K562 (cell line): ENCODE results near the gene PELI2. TPM values are rescaled to one million over a fixed set of nuclear protein-coding genes. Genes with fewer than 3 reads are reported as not detected.

ENCODE experiments used
- ATAC-seq: fragments of 200-7000 bp; cut with Tn5 transposase; 3 replicates; pipeline ENCODE4 v1.9.1; 2020; ENCODE audit warnings: moderate library complexity
- BruUV-seq: library from RNA; stranded (reverse); fragments of 400-500 nt; replicated peaks from 2 replicates; lab custom pipeline; 2021; lab: Mats Ljungman, UMichigan
- CTCF ChIA-PET: fragments of 300-600 bp; formaldehyde crosslinking; extraction: SDS; loops from one replicate; lab custom pipeline; 2021; ENCODE audit warnings: low intra/inter-chr PET ratio; lab: Yijun Ruan, JAX
- POLR2A ChIA-PET: fragments of 300-600, 350-650 bp; sonication (Branson Sonifier 250); formaldehyde crosslinking; extraction: SDS; loops from one replicate; lab custom pipeline; 2021; ENCODE audit warnings: antibody characterized with exemption, inconsistent platforms; lab: Yijun Ruan, JAX
- DNase-seq, 4 experiments: peaks; one replicate each; pipeline versions ENCODE4 v3.0.0 to v3.0.0-alpha.2; 2011 to 2018; ENCODE audit warnings: low spot score in 3 of 4, mixed read lengths in 3 of 4; ENCODE audit errors: extremely low read depth in 1 of 4
- FAIRE-seq: peaks from 2 replicates; lab custom pipeline; 2011; peaks lifted over from hg19 to GRCh38; lab: Jason Lieb, UNC
- H2AFZ ChIP-seq: 2 replicates; pipeline ENCODE4 v1.6.0; 2011; ENCODE audit warnings: low read depth, low read length, control low read depth, inconsistent platforms
- H3K27ac ChIP-seq: fragments of 200-600 bp; 3 replicates; pipeline ENCODE4 v1.8.0; 2011; ENCODE audit warnings: low read depth, mild to moderate bottlenecking, control low read depth, inconsistent platforms, low read length, moderate library complexity, mixed read lengths; ENCODE audit errors: extremely low read depth
- H3K27me3 ChIP-seq, 2 experiments: fragments of 300-600 bp in 1 of 2; 2 replicates in 1 of 2; 3 replicates in 1 of 2; pipeline versions ENCODE4 v1.6.0 to v1.8.0; 2011; ENCODE audit warnings: inconsistent platforms in 2 of 2, low read length in 2 of 2, mild to moderate bottlenecking in 1 of 2, mixed read lengths in 1 of 2, moderate library complexity in 1 of 2; ENCODE audit not compliant: control insufficient read depth in 2 of 2, insufficient read depth in 2 of 2
- H3K36me3 ChIP-seq: fragments of 300-600 bp; 3 replicates; pipeline ENCODE4 v1.8.0; 2011; ENCODE audit warnings: mild to moderate bottlenecking, low read length, inconsistent platforms; ENCODE audit not compliant: control insufficient read depth, insufficient read depth
- H3K4me1 ChIP-seq, 2 experiments: fragments of 200-600 bp in 1 of 2; replicated peaks in 1 of 2; 2 replicates in 1 of 2; 3 replicates in 1 of 2; pipeline versions ENCODE4 v1.5.1 to v1.8.0; 2011; ENCODE audit warnings: inconsistent platforms in 2 of 2, low read length in 2 of 2, mild to moderate bottlenecking in 1 of 2, mixed read lengths in 1 of 2, moderate library complexity in 1 of 2; ENCODE audit not compliant: control insufficient read depth in 2 of 2, insufficient read depth in 2 of 2
- H3K4me2 ChIP-seq: 2 replicates; pipeline ENCODE4 v1.6.1; 2011; ENCODE audit warnings: low read length, control low read depth, inconsistent platforms, mixed read lengths; ENCODE audit not compliant: insufficient read depth
- H3K4me3 ChIP-seq: fragments of 200-600 bp; sonication (generic), shearing (Covaris generic); 2 replicates; pipeline ENCODE4 v1.5.1; 2016; ENCODE audit warnings: control low read depth, inconsistent platforms
- H3K79me2 ChIP-seq: fragments of 200-600 bp; 3 replicates; pipeline ENCODE4 v1.8.0; 2011; ENCODE audit warnings: low read length, inconsistent platforms; ENCODE audit not compliant: control insufficient read depth, insufficient read depth
- H3K9ac ChIP-seq, 2 experiments: 2 replicates each; pipeline versions ENCODE4 v1.6.0 to v1.6.1; 2011; ENCODE audit warnings: low read depth in 2 of 2, low read length in 2 of 2, control low read depth in 1 of 2, inconsistent platforms in 1 of 2, mild to moderate bottlenecking in 1 of 2, mixed read lengths in 1 of 2; ENCODE audit not compliant: insufficient read depth in 1 of 2
- H3K9me1 ChIP-seq: one replicate; pipeline ENCODE4 v1.6.0; 2011; ENCODE audit warnings: inconsistent platforms, mild to moderate bottlenecking, low read length, moderate library complexity; ENCODE audit not compliant: control insufficient read depth, insufficient read depth
- H3K9me3 ChIP-seq: replicated peaks from 2 replicates; pipeline ENCODE4 v1.5.1; 2011; ENCODE audit warnings: low read depth, low read length, inconsistent platforms; ENCODE audit not compliant: control insufficient read depth, insufficient read depth
- H4K20me1 ChIP-seq: replicated peaks from 2 replicates; pipeline ENCODE4 v1.6.1; 2011; ENCODE audit warnings: low read length, inconsistent platforms, mixed read lengths; ENCODE audit not compliant: control insufficient read depth, insufficient read depth
- EWSR1 ChIP-seq: fragments of 450-650 bp; IDR thresholded peaks from 2 replicates; pipeline ENCODE4 v1.6.1; 2018; ENCODE audit warnings: borderline replicate concordance, mild to moderate bottlenecking, low read depth, moderate library complexity; ENCODE audit not compliant: partially characterized antibody
- FOXK2 ChIP-seq, 2 experiments: fragments of 450-650 bp; IDR thresholded peaks in 1 of 2; conservative IDR thresholded peaks in 1 of 2; 2 replicates each; pipeline ENCODE4 v1.6.1; 2016; ENCODE audit warnings: low read depth in 2 of 2, mild to moderate bottlenecking in 1 of 2
- HDGF ChIP-seq: fragments of 450-650 bp; IDR thresholded peaks from 2 replicates; pipeline ENCODE4 v1.6.1; 2016
- HOXB6 ChIP-seq: fragments of 250-450 bp; sonication (Bioruptor Pico); IDR thresholded peaks from 2 replicates; pipeline ENCODE4 v1.5.1; 2022; ENCODE audit warnings: mild to moderate bottlenecking, borderline replicate concordance
- NCOA2 ChIP-seq, 2 experiments: fragments of 450-650 bp; IDR thresholded peaks; 2 replicates each; pipeline ENCODE4 v1.6.1; 2018; ENCODE audit warnings: mild to moderate bottlenecking in 2 of 2, moderate library complexity in 1 of 2; ENCODE audit not compliant: partially characterized antibody in 2 of 2
- SRSF9 ChIP-seq: fragments of 200-400 bp; formaldehyde crosslinking; IDR thresholded peaks from 2 replicates; pipeline ENCODE4 v1.6.1; 2017; ENCODE audit warnings: low read depth, low read length, borderline replicate concordance
- ZNF395 ChIP-seq: fragments of 200-800 bp; sonication (Bioruptor generic); IDR thresholded peaks from 2 replicates; pipeline ENCODE4 v1.6.1; 2017; ENCODE audit warnings: missing genetic modification characterization, missing compliant biosample characterization
- WGBS: fragments of 100-300 bp; shearing (Covaris generic); methylation state at CpG from one replicate; pipeline ENCODE4 v1.1.6; 2016; ENCODE audit warnings: low coverage, mixed read lengths; ENCODE audit not compliant: insufficient coverage; ENCODE audit errors: missing lambda C conversion rate; 5-methylcytosine and 5-hydroxymethylcytosine counted together
- in situ Hi-C: fragments of 300-500 bp; cut with MboI; formaldehyde crosslinking; loops from 4 replicates; pipeline ENCODE4 v1.15.0; 2018; ENCODE audit warnings: inconsistent platforms, mixed read lengths
- intact Hi-C: fragments of 100-400 bp; cut with micrococcal nuclease; formaldehyde crosslinking; loops from 2 replicates; pipeline ENCODE4 v1.14.2; 2022
- polyA plus RNA-seq, 8 experiments: library from polyadenylated mRNA; depleted of rRNA in 4 of 8; stranded (reverse) in 5 of 8; unstranded in 3 of 8; fragments of >200 nt; fragmentation: Nextera tagmentation in 2 of 8; fragmentation: Illumina TruSeq in 1 of 8; extraction: Ambion mirVana in 2 of 8; extraction: Trizol in 1 of 8; gene quantifications; 2 replicates each; pipeline versions ENCODE4 v1.2.1 to v1.2.3, GENCODE V29; 2011 to 2014; ENCODE audit warnings: inconsistent platforms in 1 of 8, missing spikeins in 1 of 8
- total RNA-seq, 7 experiments: library from RNA; depleted of rRNA in 6 of 7; stranded (reverse); fragments of >200 nt in 6 of 7; fragmentation: Illumina TruSeq in 2 of 7; extraction: Trizol in 2 of 7; gene quantifications; 2 replicates each; pipeline versions ENCODE4 v1.2.1 to v1.2.3, GENCODE V29; 2011 to 2021; ENCODE audit warnings: low replicate concordance in 1 of 7
- TF ChIP-seq, protein P1 (sequence below), 2 experiments: fragments of 450-650 bp; IDR thresholded peaks; 2 replicates each; pipeline ENCODE4 v1.6.1; 2016; ENCODE audit warnings: mild to moderate bottlenecking in 2 of 2, borderline replicate concordance in 1 of 2, low read depth in 1 of 2, moderate library complexity in 1 of 2
- TF ChIP-seq, protein P2 (sequence below): fragments of 250-450 bp; sonication (Bioruptor Pico); IDR thresholded peaks from 2 replicates; pipeline ENCODE4 v1.8.0; 2021; ENCODE audit warnings: mild to moderate bottlenecking, moderate library complexity

The PELI2 gene
- total and polyA plus RNA-seq, 9 of the 15 experiments (the other 6 are each of a cell fraction or from before 2014, with no cell fraction given): 0.20 to 1.5 (median 0.44) TPM

GRCh38 chr14:56237398-56237797 is 119.2 kb downstream of the PELI2 start:
- no peak for DNase-seq
- intact Hi-C loops: no loop called here
- WGBS: 4% methylated on average over 2 of the region's 2 CpGs
- Histone ChIP-seq H3K27ac (no peak overlapping the region), H2AFZ (no peak overlapping the region), H3K4me1 (no peaks in the 10 kb centered on the region), H3K9me1 (no peaks in the 10 kb centered on the region), H3K36me3 (no peaks in the 10 kb centered on the region), H3K79me2 (no peaks in the 10 kb centered on the region), H4K20me1 (no peaks in the 10 kb centered on the region), H3K27me3 (peaks cover 0 to 5% of the 10 kb centered on the region in 2 experiments; a peak in 1 of 5 replicates), H3K4me3 (no peak overlapping the region), H3K9ac (no peak overlapping the region), H3K9me3 (no peaks in the 10 kb centered on the region), H3K4me2 (no peak overlapping the region)
- ChIA-PET CTCF (no interaction called here), POLR2A (no interaction called here)
- FAIRE-seq: no peak
- BruUV-seq: no TSS peak
- in situ Hi-C loops: no loop called here
- no peak for ATAC-seq
- TF ChIP-seq HOXB6 (CRISPR knock-in tag) (no peak), SRSF9 (no peak), EWSR1 (no peak), NCOA2 (IDR thresholded peaks at IDR 0.05; ENCODE audit: partially characterized antibody in 2 of 2) (no peak), ZNF395 (CRISPR knock-in tag) (no peak), FOXK2 (conservative IDR thresholded peaks at IDR 0.05 in 1 of 2, IDR thresholded peaks at IDR 0.05 in 1 of 2; ENCODE audit: low read depth in 2 of 2) (no peak), HDGF (no peak)
- TF ChIP-seq, protein P1, sequence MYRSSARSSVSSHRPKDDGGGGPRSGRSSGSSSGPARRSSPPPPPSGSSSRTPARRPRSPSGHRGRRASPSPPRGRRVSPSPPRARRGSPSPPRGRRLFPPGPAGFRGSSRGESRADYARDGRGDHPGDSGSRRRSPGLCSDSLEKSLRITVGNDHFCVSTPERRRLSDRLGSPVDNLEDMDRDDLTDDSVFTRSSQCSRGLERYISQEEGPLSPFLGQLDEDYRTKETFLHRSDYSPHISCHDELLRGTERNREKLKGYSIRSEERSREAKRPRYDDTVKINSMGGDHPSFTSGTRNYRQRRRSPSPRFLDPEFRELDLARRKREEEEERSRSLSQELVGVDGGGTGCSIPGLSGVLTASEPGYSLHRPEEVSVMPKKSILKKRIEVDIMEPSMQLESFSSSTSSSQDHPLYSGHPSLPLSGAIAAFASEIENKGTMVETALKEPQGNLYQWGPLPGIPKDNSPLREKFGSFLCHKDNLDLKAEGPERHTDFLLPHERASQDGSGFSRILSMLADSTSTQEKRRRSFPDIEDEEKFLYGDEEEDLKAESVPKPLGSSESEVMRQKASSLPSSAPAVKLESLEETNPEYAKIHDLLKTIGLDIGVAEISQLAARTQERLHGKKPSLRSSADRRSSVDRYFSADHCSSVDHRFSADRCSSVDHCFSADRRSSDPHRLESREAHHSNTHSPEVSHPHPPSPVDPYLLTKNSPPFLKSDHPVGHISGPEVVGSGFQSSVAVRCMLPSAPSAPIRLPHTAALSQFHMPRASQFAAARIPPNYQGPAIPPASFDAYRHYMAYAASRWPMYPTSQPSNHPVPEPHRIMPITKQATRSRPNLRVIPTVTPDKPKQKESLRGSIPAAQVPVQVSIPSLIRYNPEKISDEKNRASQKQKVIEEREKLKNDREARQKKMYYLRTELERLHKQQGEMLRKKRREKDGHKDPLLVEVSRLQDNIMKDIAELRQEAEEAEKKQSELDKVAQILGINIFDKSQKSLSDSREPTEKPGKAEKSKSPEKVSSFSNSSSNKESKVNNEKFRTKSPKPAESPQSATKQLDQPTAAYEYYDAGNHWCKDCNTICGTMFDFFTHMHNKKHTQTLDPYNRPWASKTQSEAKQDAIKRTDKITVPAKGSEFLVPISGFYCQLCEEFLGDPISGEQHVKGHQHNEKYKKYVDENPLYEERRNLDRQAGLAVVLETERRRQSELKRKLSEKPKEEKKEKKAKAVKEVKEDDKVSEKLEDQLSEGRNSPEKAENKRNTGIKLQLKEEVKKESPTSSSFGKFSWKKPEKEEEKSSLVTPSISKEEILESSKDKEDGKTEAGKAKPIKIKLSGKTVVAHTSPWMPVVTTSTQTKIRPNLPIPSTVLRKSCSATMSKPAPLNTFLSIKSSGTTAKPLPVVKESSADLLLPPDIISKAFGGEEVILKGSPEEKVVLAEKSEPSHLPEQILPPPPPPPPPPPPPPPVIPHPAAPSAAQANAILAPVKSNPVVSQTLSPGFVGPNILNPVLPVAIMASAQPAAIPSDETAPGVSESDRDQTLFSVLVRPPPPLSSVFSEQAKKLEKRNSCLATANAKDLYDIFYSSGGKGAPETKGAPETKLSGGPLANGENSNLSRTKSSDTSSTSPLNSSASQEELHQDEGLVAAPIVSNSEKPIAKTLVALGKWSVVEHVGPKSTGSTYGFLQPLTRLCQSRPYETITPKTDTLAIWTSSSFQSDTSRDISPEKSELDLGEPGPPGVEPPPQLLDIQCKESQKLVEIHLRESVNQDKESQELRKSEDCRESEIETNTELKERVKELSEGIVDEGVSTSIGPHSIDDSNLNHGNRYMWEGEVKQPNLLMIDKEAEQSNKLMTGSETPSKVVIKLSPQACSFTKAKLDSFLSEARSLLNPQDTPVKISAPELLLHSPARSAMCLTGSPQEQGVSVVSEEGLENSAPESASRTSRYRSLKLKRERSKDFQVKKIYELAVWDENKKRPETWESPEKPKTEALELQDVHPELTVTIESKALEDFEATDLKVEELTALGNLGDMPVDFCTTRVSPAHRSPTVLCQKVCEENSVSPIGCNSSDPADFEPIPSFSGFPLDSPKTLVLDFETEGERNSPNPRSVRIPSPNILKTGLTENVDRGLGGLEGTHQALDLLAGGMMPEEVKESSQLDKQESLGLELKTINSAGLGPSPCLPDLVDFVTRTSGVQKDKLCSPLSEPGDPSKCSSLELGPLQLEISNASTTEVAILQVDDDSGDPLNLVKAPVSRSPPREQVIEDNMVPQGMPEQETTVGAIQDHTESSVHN (IDR thresholded peaks at IDR 0.05; ENCODE audit: borderline replicate concordance in 1 of 2, low read depth in 1 of 2): no peak
- TF ChIP-seq, protein P2, sequence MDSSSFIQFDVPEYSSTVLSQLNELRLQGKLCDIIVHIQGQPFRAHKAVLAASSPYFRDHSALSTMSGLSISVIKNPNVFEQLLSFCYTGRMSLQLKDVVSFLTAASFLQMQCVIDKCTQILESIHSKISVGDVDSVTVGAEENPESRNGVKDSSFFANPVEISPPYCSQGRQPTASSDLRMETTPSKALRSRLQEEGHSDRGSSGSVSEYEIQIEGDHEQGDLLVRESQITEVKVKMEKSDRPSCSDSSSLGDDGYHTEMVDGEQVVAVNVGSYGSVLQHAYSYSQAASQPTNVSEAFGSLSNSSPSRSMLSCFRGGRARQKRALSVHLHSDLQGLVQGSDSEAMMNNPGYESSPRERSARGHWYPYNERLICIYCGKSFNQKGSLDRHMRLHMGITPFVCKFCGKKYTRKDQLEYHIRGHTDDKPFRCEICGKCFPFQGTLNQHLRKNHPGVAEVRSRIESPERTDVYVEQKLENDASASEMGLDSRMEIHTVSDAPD: no peak
